Vagina (tissue), 2 donors: Measurements from ENCODE around the gene DDX19B.

Experiments
- POLR2A ChIP-seq, 2 donors: fragments of 450-650 bp; IDR thresholded peaks; one replicate each; pipeline ENCODE4 v1.6.1; 2017; ENCODE audit warnings: antibody characterized with exemption in 2 of 2, mild to moderate bottlenecking in 2 of 2, moderate library complexity in 2 of 2
- POLR2AphosphoS5 ChIP-seq, 2 donors: sonication (generic); formaldehyde crosslinking; IDR thresholded peaks; one replicate each; pipeline ENCODE4 v1.9.0; 2017; ENCODE audit warnings: antibody characterized with exemption in 2 of 2, mild to moderate bottlenecking in 2 of 2, low read depth in 1 of 2; ENCODE audit not compliant: insufficient read depth in 1 of 2

- TF ChIP-seq POLR2AphosphoS5 (IDR thresholded peaks at IDR 0.05; ENCODE audit: insufficient read depth in 1 of 2, low read depth in 1 of 2), result no peak
- TF ChIP-seq POLR2A (IDR thresholded peaks at IDR 0.05), result no peak
Observed at GRCh38 chr16:70341600-70341999, 42.6 kb downstream of the DDX19B start.
